ENCODE measurements around the gene AKR1D1. TPM values are rescaled to one million over a fixed set of nuclear protein-coding genes. Genes with fewer than 3 reads are reported as not detected.

The AKR1D1 gene
- total RNA-seq, 1 experiment from 2014 or later: not detected

DNA sequence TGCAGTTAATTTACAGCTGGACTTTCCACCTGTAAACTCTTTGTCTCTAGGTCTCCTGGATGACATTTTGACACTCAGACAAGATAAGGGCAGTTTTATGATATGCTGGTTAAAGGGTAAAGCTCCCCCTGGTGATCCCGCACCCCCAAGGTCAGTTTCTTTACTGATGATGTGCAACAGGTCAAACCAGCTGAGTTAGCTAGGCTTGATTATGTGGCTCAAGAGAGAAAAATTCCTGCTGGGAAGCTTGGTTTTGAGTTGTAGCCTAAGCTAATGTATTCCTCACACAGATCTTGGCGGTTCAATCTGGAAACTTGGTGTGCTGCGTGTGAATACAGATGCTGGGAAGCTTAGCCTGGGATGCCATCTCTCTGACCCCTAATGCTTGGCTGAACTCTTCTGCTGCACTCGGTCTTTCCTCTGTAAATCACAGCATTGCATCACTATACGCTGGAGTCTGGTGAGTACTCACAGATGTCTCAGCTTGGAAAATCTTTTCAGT lies 11.4 kb upstream of the AKR1D1 start:
- no peak overlapping the region for H3K4me3 ChIP-seq (ENCODE audit: low read length)
- no peaks in the 10 kb centered on the region for H4K20me1 ChIP-seq (ENCODE audit: insufficient read depth, low read depth, low read length)
- no peak overlapping the region for H3K4me2 ChIP-seq (ENCODE audit: low read depth, low read length, poor library complexity, severe bottlenecking)
- no peak overlapping the region for H2AFZ ChIP-seq (ENCODE audit: low read length)
- no peaks in the 10 kb centered on the region for H3K9me3 ChIP-seq (ENCODE audit: low read length)
- H3K27me3 ChIP-seq (ENCODE audit: low read length): no peaks in the 10 kb centered on the region
- DNase-seq: no peak
- no peak overlapping the region for H3K27ac ChIP-seq (ENCODE audit: low read length)
- H3K79me2 ChIP-seq (ENCODE audit: low read length): no peaks in the 10 kb centered on the region
- no peak overlapping the region for H3K9ac ChIP-seq (ENCODE audit: low read length)
- H3K9me2 ChIP-seq (replicated peaks; ENCODE audit: insufficient read depth, low read length): no peaks in the 10 kb centered on the region
- no peaks in the 10 kb centered on the region for H3K36me3 ChIP-seq (ENCODE audit: insufficient read depth, low read length)
- H3K4me1 ChIP-seq (ENCODE audit: low read length): no peaks in the 10 kb centered on the region

DNA sequence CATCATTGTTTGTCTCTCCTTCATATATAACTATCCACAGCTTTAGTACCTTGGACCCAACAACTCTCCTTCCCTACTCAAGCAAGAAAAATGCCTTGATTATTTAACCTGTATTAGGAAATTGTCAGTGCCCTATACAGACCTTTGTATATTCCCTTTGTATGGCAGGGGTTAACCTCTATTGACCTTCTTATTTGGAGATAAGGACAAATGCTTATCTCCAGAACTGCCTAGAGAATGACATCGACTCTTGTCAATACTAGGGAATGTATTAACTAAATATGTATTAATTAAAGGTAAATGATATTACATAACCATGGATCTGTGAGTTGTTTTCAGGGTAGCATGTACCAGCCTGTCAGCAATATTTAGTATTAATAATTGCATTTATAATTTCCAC lies 10.4 kb upstream of the AKR1D1 start:
- no peaks in the 10 kb centered on the region for H3K4me1 ChIP-seq (ENCODE audit: low read length)
- H3K4me3 ChIP-seq (ENCODE audit: low read length): no peak overlapping the region
- no peaks in the 10 kb centered on the region for H3K9me3 ChIP-seq (ENCODE audit: low read length)
- no peaks in the 10 kb centered on the region for H3K36me3 ChIP-seq (ENCODE audit: insufficient read depth, low read length)
- no peak overlapping the region for H3K9ac ChIP-seq (ENCODE audit: low read length)
- H3K27ac ChIP-seq (ENCODE audit: low read length): no peak overlapping the region
- no peak overlapping the region for H2AFZ ChIP-seq (ENCODE audit: low read length)
- no peak for DNase-seq
- no peaks in the 10 kb centered on the region for H3K79me2 ChIP-seq (ENCODE audit: low read length)
- no peaks in the 10 kb centered on the region for H3K9me2 ChIP-seq (replicated peaks; ENCODE audit: insufficient read depth, low read length)
- no peaks in the 10 kb centered on the region for H3K27me3 ChIP-seq (ENCODE audit: low read length)
- H3K4me2 ChIP-seq (ENCODE audit: low read depth, low read length, poor library complexity, severe bottlenecking): no peak overlapping the region
- H4K20me1 ChIP-seq (ENCODE audit: insufficient read depth, low read depth, low read length): no peaks in the 10 kb centered on the region

DNA sequence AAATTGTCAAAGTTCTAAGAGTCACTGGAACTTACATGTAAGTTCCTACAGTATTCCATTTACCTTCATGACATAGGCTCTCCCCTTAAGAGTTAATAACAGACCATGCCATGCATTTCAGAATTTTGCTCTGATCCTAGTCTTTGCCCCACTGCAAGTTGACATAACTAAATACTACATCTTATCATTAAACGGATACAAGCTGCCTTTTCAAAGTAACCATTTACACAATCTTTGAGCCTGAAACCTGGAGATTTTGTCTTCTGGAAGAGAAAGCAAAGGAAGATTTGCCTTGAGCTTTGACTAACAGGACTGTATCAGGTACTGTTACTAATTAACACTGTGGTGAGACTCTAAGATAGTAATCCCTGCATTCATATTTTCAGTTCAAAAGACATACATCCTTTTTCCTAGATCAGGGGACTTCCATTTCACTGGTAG lies 9.3 kb upstream of the AKR1D1 start:
- Histone ChIP-seq H3K27me3 (ENCODE audit: low read length) (no peaks in the 10 kb centered on the region), H3K4me1 (ENCODE audit: low read length) (no peaks in the 10 kb centered on the region), H3K9ac (ENCODE audit: low read length) (no peak overlapping the region), H2AFZ (ENCODE audit: low read length) (no peak overlapping the region), H3K4me3 (ENCODE audit: low read length) (no peak overlapping the region), H3K27ac (ENCODE audit: low read length) (no peak overlapping the region), H3K9me3 (ENCODE audit: low read length) (no peaks in the 10 kb centered on the region), H3K9me2 (replicated peaks; ENCODE audit: insufficient read depth, low read length) (no peaks in the 10 kb centered on the region), H4K20me1 (ENCODE audit: insufficient read depth, low read depth, low read length) (no peaks in the 10 kb centered on the region), H3K79me2 (ENCODE audit: low read length) (no peaks in the 10 kb centered on the region), H3K4me2 (ENCODE audit: low read depth, low read length, poor library complexity, severe bottlenecking) (no peak overlapping the region), H3K36me3 (ENCODE audit: insufficient read depth, low read length) (no peaks in the 10 kb centered on the region)
- no peak for DNase-seq

DNA sequence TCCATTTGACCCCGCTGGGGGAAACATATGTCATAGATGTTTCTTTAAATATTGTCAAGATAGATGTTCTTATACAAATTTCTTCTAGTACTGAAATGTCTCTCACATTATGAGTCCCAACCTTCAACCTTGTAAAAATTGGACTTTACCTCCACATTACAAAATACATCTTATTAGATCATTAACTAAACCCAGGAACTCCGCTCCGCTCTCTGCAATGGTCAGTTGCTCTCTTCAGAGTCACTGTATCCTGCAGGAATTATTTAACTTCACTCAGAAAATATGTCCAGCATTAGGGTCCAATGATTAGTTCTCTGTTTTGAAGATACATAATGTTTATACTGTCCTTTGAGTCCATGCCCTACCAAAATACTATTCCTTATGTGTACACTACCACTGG lies 8.5 kb upstream of the AKR1D1 start:
- Histone ChIP-seq H3K4me3 (ENCODE audit: low read length) (no peak overlapping the region), H3K79me2 (ENCODE audit: low read length) (no peaks in the 10 kb centered on the region), H3K4me2 (ENCODE audit: low read depth, low read length, poor library complexity, severe bottlenecking) (no peak overlapping the region), H3K4me1 (ENCODE audit: low read length) (no peaks in the 10 kb centered on the region), H2AFZ (ENCODE audit: low read length) (no peak overlapping the region), H3K9ac (ENCODE audit: low read length) (no peak overlapping the region), H3K36me3 (ENCODE audit: insufficient read depth, low read length) (no peaks in the 10 kb centered on the region), H4K20me1 (ENCODE audit: insufficient read depth, low read depth, low read length) (no peaks in the 10 kb centered on the region), H3K9me3 (ENCODE audit: low read length) (no peaks in the 10 kb centered on the region), H3K9me2 (replicated peaks; ENCODE audit: insufficient read depth, low read length) (no peaks in the 10 kb centered on the region), H3K27me3 (ENCODE audit: low read length) (no peaks in the 10 kb centered on the region), H3K27ac (ENCODE audit: low read length) (no peak overlapping the region)
- DNase-seq: no peak

DNA sequence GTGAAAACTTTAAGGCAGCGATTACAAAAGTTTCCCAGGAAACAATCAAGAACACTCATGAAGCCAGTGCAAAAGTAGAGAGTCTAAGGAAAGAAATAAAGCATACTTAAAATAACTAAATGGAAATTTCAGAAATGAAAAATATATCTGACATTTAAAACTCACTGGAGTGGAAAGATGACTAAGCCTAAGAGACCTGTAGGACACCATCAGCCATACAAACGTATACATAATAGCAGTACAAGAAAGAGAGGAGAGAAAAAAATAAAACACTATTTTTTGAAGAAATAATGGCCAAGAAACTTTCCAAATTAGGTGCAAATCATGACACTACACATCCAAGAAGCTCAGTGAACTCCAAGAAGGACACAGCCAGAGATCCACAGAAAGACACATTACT lies 5.4 kb upstream of the AKR1D1 start:
- Histone ChIP-seq H3K9me2 (replicated peaks; ENCODE audit: insufficient read depth, low read length) (no peaks in the 10 kb centered on the region), H3K4me1 (ENCODE audit: low read length) (no peaks in the 10 kb centered on the region), H3K4me2 (ENCODE audit: low read depth, low read length, poor library complexity, severe bottlenecking) (no peak overlapping the region), H3K36me3 (ENCODE audit: insufficient read depth, low read length) (no peaks in the 10 kb centered on the region), H3K9me3 (ENCODE audit: low read length) (no peaks in the 10 kb centered on the region), H3K27ac (ENCODE audit: low read length) (no peak overlapping the region), H3K27me3 (ENCODE audit: low read length) (no peaks in the 10 kb centered on the region), H3K4me3 (ENCODE audit: low read length) (no peak overlapping the region), H3K9ac (ENCODE audit: low read length) (no peak overlapping the region), H4K20me1 (ENCODE audit: insufficient read depth, low read depth, low read length) (no peaks in the 10 kb centered on the region), H3K79me2 (ENCODE audit: low read length) (no peaks in the 10 kb centered on the region), H2AFZ (ENCODE audit: low read length) (no peak overlapping the region)
- no peak for DNase-seq

DNA sequence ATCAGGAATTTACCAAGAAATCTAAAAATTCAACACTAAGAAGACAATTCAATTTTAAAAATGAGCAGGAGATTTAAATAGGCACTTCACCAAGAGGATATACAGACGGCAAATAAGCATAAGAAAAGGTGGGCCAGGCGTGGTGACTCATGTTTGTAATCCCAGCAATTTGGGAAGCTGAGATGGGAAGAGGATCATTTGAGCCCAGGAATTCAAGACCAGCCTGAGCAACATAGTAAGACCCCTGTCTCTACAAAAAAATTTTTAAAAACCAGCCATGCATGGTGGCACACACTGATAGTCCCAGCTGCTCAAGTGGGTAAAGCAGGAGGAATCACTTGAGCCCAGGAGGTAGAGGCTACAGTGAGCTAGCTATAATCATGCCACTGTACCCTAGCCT lies 3.5 kb upstream of the AKR1D1 start:
- H3K27me3 ChIP-seq (ENCODE audit: low read length): no peaks in the 10 kb centered on the region
- H3K9me2 ChIP-seq (replicated peaks; ENCODE audit: insufficient read depth, low read length): no peaks in the 10 kb centered on the region
- H3K9ac ChIP-seq (ENCODE audit: low read length): no peak overlapping the region
- no peaks in the 10 kb centered on the region for H4K20me1 ChIP-seq (ENCODE audit: insufficient read depth, low read depth, low read length)
- no peak for DNase-seq
- H3K36me3 ChIP-seq (ENCODE audit: insufficient read depth, low read length): no peaks in the 10 kb centered on the region
- H3K79me2 ChIP-seq (ENCODE audit: low read length): no peaks in the 10 kb centered on the region
- H3K27ac ChIP-seq (ENCODE audit: low read length): no peak overlapping the region
- no peak overlapping the region for H3K4me3 ChIP-seq (ENCODE audit: low read length)
- no peak overlapping the region for H3K4me2 ChIP-seq (ENCODE audit: low read depth, low read length, poor library complexity, severe bottlenecking)
- H3K9me3 ChIP-seq (ENCODE audit: low read length): no peaks in the 10 kb centered on the region
- H2AFZ ChIP-seq (ENCODE audit: low read length): no peak overlapping the region
- no peaks in the 10 kb centered on the region for H3K4me1 ChIP-seq (ENCODE audit: low read length)

DNA sequence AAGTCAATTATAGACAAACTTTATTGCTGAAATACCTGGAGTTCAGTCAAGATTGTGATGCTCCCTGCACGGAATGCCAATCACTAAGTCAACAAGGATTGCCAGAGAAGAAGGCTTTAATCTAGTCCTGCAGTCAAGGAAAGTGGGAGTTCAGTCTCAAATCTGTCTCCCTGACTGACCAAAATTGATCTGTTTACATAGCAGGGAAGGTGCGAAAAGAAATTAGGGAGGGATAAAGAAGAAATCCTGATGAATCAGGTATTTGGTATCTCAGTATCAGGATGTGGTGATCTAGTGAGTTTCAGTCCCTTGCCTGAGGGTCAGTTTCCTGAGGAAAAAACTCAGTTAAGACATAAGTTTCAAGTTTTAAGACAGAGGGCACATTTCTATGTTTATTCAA lies 2.1 kb upstream of the AKR1D1 start:
- H3K9me3 ChIP-seq (ENCODE audit: low read length): no peaks in the 10 kb centered on the region
- no peak overlapping the region for H3K4me2 ChIP-seq (ENCODE audit: low read depth, low read length, poor library complexity, severe bottlenecking)
- H3K4me1 ChIP-seq (ENCODE audit: low read length): no peaks in the 10 kb centered on the region
- no peaks in the 10 kb centered on the region for H3K36me3 ChIP-seq (ENCODE audit: insufficient read depth, low read length)
- no peaks in the 10 kb centered on the region for H3K79me2 ChIP-seq (ENCODE audit: low read length)
- no peak overlapping the region for H3K9ac ChIP-seq (ENCODE audit: low read length)
- no peaks in the 10 kb centered on the region for H4K20me1 ChIP-seq (ENCODE audit: insufficient read depth, low read depth, low read length)
- no peak overlapping the region for H3K4me3 ChIP-seq (ENCODE audit: low read length)
- H3K27ac ChIP-seq (ENCODE audit: low read length): no peak overlapping the region
- no peak for DNase-seq
- no peaks in the 10 kb centered on the region for H3K27me3 ChIP-seq (ENCODE audit: low read length)
- H2AFZ ChIP-seq (ENCODE audit: low read length): no peak overlapping the region
- no peaks in the 10 kb centered on the region for H3K9me2 ChIP-seq (replicated peaks; ENCODE audit: insufficient read depth, low read length)

DNA sequence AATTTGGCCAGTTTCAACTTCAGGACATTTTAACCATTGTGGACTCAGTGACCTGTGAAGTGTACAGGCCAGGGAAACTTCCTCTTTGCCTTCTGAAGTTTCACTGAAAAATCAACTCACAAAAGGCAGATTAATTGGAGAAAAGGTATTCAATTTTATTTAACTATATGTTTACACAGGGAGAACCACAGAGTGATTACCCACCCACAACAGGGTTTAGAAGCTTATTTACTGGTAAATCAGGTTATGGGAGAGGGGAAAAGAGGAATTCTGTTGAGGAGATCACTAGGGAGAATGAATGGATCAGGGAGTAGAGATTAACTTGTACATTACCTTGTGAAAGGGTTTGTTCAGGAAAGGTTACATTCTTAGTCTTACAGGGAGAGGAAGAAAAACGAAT lies 1.7 kb upstream of the AKR1D1 start:
- Histone ChIP-seq H3K9me2 (replicated peaks; ENCODE audit: insufficient read depth, low read length) (no peaks in the 10 kb centered on the region), H3K4me3 (ENCODE audit: low read length) (no peak overlapping the region), H3K79me2 (ENCODE audit: low read length) (no peaks in the 10 kb centered on the region), H3K27me3 (ENCODE audit: low read length) (no peaks in the 10 kb centered on the region), H3K9me3 (ENCODE audit: low read length) (no peaks in the 10 kb centered on the region), H3K4me2 (ENCODE audit: low read depth, low read length, poor library complexity, severe bottlenecking) (no peak overlapping the region), H3K9ac (ENCODE audit: low read length) (no peak overlapping the region), H4K20me1 (ENCODE audit: insufficient read depth, low read depth, low read length) (no peaks in the 10 kb centered on the region), H3K4me1 (ENCODE audit: low read length) (no peaks in the 10 kb centered on the region), H2AFZ (ENCODE audit: low read length) (no peak overlapping the region), H3K36me3 (ENCODE audit: insufficient read depth, low read length) (no peaks in the 10 kb centered on the region), H3K27ac (ENCODE audit: low read length) (no peak overlapping the region)
- DNase-seq: no peak

DNA sequence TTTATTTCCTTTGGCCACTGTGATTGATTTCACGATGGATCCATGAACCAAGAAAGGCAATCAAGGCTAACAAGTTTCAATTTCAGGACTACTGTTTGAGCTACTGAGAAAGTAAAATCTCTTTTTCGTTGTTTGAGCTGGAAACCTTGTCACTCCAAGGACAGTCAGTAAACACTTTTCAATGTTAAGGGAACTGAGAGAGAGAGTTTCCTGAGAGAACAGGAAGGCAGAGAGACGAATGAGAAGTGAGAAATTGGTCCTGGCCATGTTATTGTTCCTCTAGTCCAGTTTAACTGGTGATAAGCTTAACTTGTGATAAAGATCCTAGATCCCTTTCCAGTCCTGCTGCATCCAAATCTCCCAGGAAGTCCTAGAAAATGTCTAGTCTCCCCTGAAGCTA lies 909 bp upstream of the AKR1D1 start:
- H4K20me1 ChIP-seq (ENCODE audit: insufficient read depth, low read depth, low read length): no peaks in the 10 kb centered on the region
- no peak for DNase-seq
- no peak overlapping the region for H3K9ac ChIP-seq (ENCODE audit: low read length)
- H3K4me2 ChIP-seq (ENCODE audit: low read depth, low read length, poor library complexity, severe bottlenecking): no peak overlapping the region
- H3K27me3 ChIP-seq (ENCODE audit: low read length): no peaks in the 10 kb centered on the region
- no peak overlapping the region for H3K27ac ChIP-seq (ENCODE audit: low read length)
- no peaks in the 10 kb centered on the region for H3K79me2 ChIP-seq (ENCODE audit: low read length)
- no peaks in the 10 kb centered on the region for H3K9me3 ChIP-seq (ENCODE audit: low read length)
- no peaks in the 10 kb centered on the region for H3K4me1 ChIP-seq (ENCODE audit: low read length)
- H3K9me2 ChIP-seq (replicated peaks; ENCODE audit: insufficient read depth, low read length): no peaks in the 10 kb centered on the region
- H3K4me3 ChIP-seq (ENCODE audit: low read length): no peak overlapping the region
- H2AFZ ChIP-seq (ENCODE audit: low read length): no peak overlapping the region
- no peaks in the 10 kb centered on the region for H3K36me3 ChIP-seq (ENCODE audit: insufficient read depth, low read length)
